Fibroblast of the aortic adventitia (primary cell): ENCODE results near the gene SLC6A1. TPM values are rescaled to one million over a fixed set of nuclear protein-coding genes. Genes with fewer than 3 reads are reported as not detected.

Experiments used
- DNase-seq: peaks from one replicate; pipeline ENCODE4 v3.0.0-alpha.2; 2010; ENCODE audit warnings: low read depth
- H3K4me3 ChIP-seq: 2 replicates; pipeline ENCODE4 v1.5.1; 2011; ENCODE audit warnings: low read depth, mild to moderate bottlenecking, control low read depth, low read length, moderate library complexity
- total RNA-seq: library from RNA; depleted of rRNA; stranded (reverse); fragments of >200 nt; gene quantifications from 2 replicates; pipeline ENCODE4 v1.2.3, GENCODE V29; 2012; ENCODE audit warnings: low replicate concordance
- TF ChIP-seq, protein P1 (sequence below): IDR thresholded peaks from 2 replicates; pipeline ENCODE4 v1.5.1; 2011; ENCODE audit warnings: mild to moderate bottlenecking, low read length, control low read depth, inconsistent platforms; ENCODE audit not compliant: insufficient read depth

Gene SLC6A1
- total RNA-seq, 1 donor: not detected

GRCh38 chr3:10982782-10983181, 9.8 kb upstream of the SLC6A1 start:
- TF ChIP-seq, protein P1, sequence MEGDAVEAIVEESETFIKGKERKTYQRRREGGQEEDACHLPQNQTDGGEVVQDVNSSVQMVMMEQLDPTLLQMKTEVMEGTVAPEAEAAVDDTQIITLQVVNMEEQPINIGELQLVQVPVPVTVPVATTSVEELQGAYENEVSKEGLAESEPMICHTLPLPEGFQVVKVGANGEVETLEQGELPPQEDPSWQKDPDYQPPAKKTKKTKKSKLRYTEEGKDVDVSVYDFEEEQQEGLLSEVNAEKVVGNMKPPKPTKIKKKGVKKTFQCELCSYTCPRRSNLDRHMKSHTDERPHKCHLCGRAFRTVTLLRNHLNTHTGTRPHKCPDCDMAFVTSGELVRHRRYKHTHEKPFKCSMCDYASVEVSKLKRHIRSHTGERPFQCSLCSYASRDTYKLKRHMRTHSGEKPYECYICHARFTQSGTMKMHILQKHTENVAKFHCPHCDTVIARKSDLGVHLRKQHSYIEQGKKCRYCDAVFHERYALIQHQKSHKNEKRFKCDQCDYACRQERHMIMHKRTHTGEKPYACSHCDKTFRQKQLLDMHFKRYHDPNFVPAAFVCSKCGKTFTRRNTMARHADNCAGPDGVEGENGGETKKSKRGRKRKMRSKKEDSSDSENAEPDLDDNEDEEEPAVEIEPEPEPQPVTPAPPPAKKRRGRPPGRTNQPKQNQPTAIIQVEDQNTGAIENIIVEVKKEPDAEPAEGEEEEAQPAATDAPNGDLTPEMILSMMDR: no peak
- DNase-seq: no peak

GRCh38 chr3:10983219-10983916, 9.2 kb upstream of the SLC6A1 start:
- H3K4me3 ChIP-seq: no peak overlapping the region
- TF ChIP-seq, protein P1: peak; percentile 89
- DNase-seq: peak; percentile 41

More at GRCh38 chr3:10982782-10983181, 9.8 kb upstream of the SLC6A1 start:
- H3K4me3 ChIP-seq: no peak overlapping the region

- TF ChIP-seq, protein P1: no peak
- DNase-seq: no peak
- H3K4me3 ChIP-seq: no peak overlapping the region
Observed at GRCh38 chr3:10984371-10984896, 8.1 kb upstream of the SLC6A1 start.

DNA sequence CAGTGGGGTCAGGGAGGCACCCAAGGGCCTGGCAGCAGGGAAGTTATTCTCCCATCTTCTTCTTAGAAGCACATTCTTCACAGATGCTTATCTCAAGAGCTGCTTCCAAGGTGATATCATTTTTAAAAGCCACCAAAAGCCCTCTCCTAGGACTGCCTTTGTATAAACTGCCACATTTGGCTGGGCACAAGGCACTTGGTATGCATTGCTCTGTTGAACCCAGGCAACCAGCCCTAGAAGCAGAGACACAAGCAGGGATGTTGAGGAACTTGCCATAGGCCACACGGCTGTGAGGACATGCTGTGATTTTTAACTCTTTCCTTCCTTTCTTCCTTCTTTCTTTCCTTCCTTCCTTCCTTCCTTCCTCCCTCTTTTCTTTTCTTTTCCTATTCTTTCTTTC, 7.4 kb upstream of the SLC6A1 start:
- H3K4me3 ChIP-seq: no peak overlapping the region
- TF ChIP-seq, protein P1: no peak
- no peak for DNase-seq

- no peak for DNase-seq
- TF ChIP-seq, protein P1: no peak
- no peak overlapping the region for H3K4me3 ChIP-seq
Observed at GRCh38 chr3:10986592-10986991, 6.0 kb upstream of the SLC6A1 start.

DNA sequence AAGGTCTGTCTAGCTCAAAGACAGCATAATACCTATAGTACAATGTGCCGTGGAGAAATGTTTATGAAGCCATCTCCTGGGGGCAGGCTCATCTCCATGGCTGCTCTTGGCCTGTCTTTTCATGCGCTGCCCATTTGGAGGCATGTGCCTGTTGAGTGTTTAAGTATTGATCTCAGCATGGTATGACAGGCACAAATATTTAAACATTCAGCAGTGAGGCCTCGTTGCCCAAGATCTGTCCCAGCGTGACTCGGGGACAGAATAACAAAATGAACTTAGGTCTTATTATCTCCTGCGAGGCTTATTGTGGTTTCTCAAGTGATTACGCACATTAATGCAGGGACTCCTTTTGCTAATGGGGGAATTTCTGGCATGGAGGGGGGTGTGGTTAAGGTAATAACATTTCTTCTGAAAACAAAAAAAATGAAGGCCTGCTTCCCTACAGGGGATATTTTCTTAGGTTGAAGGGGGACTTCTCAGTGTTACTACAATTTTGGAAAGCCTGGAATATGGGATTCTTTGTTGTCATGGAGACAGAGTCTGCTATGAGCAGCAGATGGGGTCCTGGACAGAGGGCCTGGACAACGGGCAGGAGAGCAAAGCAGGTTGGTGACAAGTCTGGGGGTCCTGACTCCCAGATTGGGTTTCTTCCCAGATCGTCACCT, 4.4 kb upstream of the SLC6A1 start:
- no peak overlapping the region for H3K4me3 ChIP-seq
- no peak for DNase-seq
- TF ChIP-seq, protein P1: no peak
